ENCODE data around the gene PCDHGB6. TPM values are rescaled to one million over a fixed set of nuclear protein-coding genes. Genes with fewer than 3 reads are reported as not detected.

PCDHGB6 gene
- total RNA-seq, 1 donor, result 4.3 TPM

GRCh38 chr5:141430332-141431113 is 22.7 kb downstream of the PCDHGB6 start, which contains the start of gene PCDHGA12:
Gene PCDHGA12 (plus strand): TSS chr5:141430507. CDS start chr5:141430760, 253 bp downstream.

Other genes starting within 250 kb of the PCDHGB6 start
- gene PCDHB7, start 235.4 kb upstream of the PCDHGB6 start, total RNA-seq, result under 0.01 and 0.14 TPM in 2 replicates
- 0.29 TPM in 1 of 2 replicates, not detected in the other for gene PCDHB8, start 230.2 kb upstream of the PCDHGB6 start, total RNA-seq
- gene PCDHB16, start 225.6 kb upstream of the PCDHGB6 start, total RNA-seq, result under 0.01 and 0.14 TPM in 2 replicates
- gene PCDHB9, start 220.9 kb upstream of the PCDHGB6 start, total RNA-seq, result 0.14 TPM in 1 of 2 replicates, not detected in the other
- gene PCDHB10, start 215.7 kb upstream of the PCDHGB6 start, total RNA-seq, result 0.22 and 0.43 TPM in 2 replicates
- gene PCDHB11, start 208.4 kb upstream of the PCDHGB6 start, total RNA-seq, result under 0.01 and 0.29 TPM in 2 replicates
- gene PCDHB12, start 199.3 kb upstream of the PCDHGB6 start, total RNA-seq, result under 0.01 TPM in 1 of 2 replicates, not detected in the other
- gene PCDHB13, start 194.1 kb upstream of the PCDHGB6 start, total RNA-seq, result 0.22 and 0.29 TPM in 2 replicates
- 0.29 and 0.44 TPM in 2 replicates for gene PCDHB14, start 184.7 kb upstream of the PCDHGB6 start, total RNA-seq
- under 0.01 and 0.14 TPM in 2 replicates for gene PCDHB15, start 162.6 kb upstream of the PCDHGB6 start, total RNA-seq
- 0.44 and 2.0 TPM in 2 replicates for gene SLC25A2, start 104.0 kb upstream of the PCDHGB6 start, total RNA-seq
- gene TAF7, start 87.2 kb upstream of the PCDHGB6 start, total RNA-seq, result 43.1 and 61.6 TPM in 2 replicates
- 0.43 and 0.88 TPM in 2 replicates for gene PCDHGA1, start 77.5 kb upstream of the PCDHGB6 start, total RNA-seq
- gene PCDHGA2, start 69.3 kb upstream of the PCDHGB6 start, total RNA-seq, result 2.0 and 6.3 TPM in 2 replicates
- 4.0 and 5.5 TPM in 2 replicates for gene PCDHGA3, start 64.2 kb upstream of the PCDHGB6 start, total RNA-seq
- gene PCDHGB1, start 57.9 kb upstream of the PCDHGB6 start, total RNA-seq, result 1.8 and 1.9 TPM in 2 replicates
- gene PCDHGA4, start 53.0 kb upstream of the PCDHGB6 start, total RNA-seq, result 5.0 and 6.1 TPM in 2 replicates
- 2.2 and 3.1 TPM in 2 replicates for gene PCDHGB2, start 48.0 kb upstream of the PCDHGB6 start, total RNA-seq
- 1.5 and 1.9 TPM in 2 replicates for gene PCDHGA5, start 43.9 kb upstream of the PCDHGB6 start, total RNA-seq
- gene PCDHGB3, start 37.8 kb upstream of the PCDHGB6 start, total RNA-seq, result 2.6 and 3.3 TPM in 2 replicates
- 4.3 and 4.8 TPM in 2 replicates for gene PCDHGA6, start 34.1 kb upstream of the PCDHGB6 start, total RNA-seq
- gene PCDHGA7, start 25.3 kb upstream of the PCDHGB6 start, total RNA-seq, result 4.3 and 7.7 TPM in 2 replicates
- gene PCDHGB4, start 20.3 kb upstream of the PCDHGB6 start, total RNA-seq, result 28.2 and 30.4 TPM in 2 replicates
- gene PCDHGA8, start 15.4 kb upstream of the PCDHGB6 start, total RNA-seq, result 2.4 and 3.3 TPM in 2 replicates
- gene PCDHGB5, start 10.1 kb upstream of the PCDHGB6 start, total RNA-seq, result 27.3 and 27.4 TPM in 2 replicates
- 4.6 and 6.2 TPM in 2 replicates for gene PCDHGA9, start 5.2 kb upstream of the PCDHGB6 start, total RNA-seq
- gene PCDHGA10, start 5.0 kb downstream of the PCDHGB6 start, total RNA-seq, result 13.2 and 14.0 TPM in 2 replicates
- 7.6 and 14.0 TPM in 2 replicates for gene PCDHGB7, start 9.7 kb downstream of the PCDHGB6 start, total RNA-seq
- gene PCDHGA11, start 13.0 kb downstream of the PCDHGB6 start, total RNA-seq, result 12.7 and 19.2 TPM in 2 replicates
- 30.0 and 37.5 TPM in 2 replicates for gene PCDHGA12, start 22.5 kb downstream of the PCDHGB6 start, total RNA-seq
- gene PCDHGC3, start 67.9 kb downstream of the PCDHGB6 start, total RNA-seq, result 81.9 and 107 TPM in 2 replicates
- gene PCDHGC4, start 77.0 kb downstream of the PCDHGB6 start, total RNA-seq, result 4.4 and 5.0 TPM in 2 replicates
- 3.9 and 6.6 TPM in 2 replicates for gene PCDHGC5, start 81.1 kb downstream of the PCDHGB6 start, total RNA-seq
- gene DIAPH1, start 211.0 kb downstream of the PCDHGB6 start, total RNA-seq, result 14.9 and 38.7 TPM in 2 replicates
- 38.1 and 71.7 TPM in 2 replicates for gene HDAC3, start 228.8 kb downstream of the PCDHGB6 start, total RNA-seq
- 6.7 and 9.6 TPM in 2 replicates for gene RELL2, start 229.0 kb downstream of the PCDHGB6 start, total RNA-seq
- 25.2 and 26.3 TPM in 2 replicates for gene FCHSD1, start 243.4 kb downstream of the PCDHGB6 start, total RNA-seq